ENCODE measurements around the gene HOMER2.

GRCh38 chr15:82921939-82922338 is 30.6 kb downstream of the HOMER2 start:
- TF ChIP-seq GATA2 (IDR thresholded peaks at IDR 0.05; ENCODE audit: low read depth, low read length) (no peak), GATA3 (IDR thresholded peaks at IDR 0.05; ENCODE audit: low read depth, low read length) (no peak)
